ENCODE data around the gene PDE3A.

The PDE3A gene

DNA sequence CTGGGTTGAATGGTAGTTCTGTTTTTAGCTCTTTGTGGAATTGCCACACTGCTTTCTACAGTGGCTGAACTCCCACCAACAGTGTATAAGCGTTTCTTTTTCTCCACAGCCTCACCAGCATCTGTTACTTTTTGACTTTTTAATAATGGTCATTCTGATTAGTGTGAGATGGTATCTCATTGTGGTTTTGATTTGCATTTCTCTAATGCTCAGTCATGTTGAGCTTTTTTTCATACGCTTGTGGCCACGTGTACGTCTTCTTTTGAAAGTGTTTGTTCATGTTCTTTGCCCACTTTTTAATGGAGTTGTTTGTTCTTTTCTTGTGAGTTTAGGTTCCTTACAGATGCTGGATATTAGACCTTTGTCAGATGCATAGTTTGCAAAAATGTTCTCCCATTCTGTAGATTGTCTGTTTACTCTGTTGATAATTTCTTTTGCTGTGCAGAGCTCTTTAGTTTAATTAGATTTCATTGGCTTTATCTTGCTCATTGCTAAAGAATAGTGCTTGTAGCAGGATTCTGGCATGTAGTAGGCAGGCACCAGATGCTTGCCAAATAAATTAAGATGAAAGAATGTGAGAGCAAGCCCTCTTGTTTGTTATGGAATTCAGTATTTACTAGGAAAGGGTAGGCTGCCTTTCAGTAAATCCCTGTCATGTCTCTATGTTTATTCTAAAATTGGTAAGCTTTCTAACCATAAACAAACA, 86.8 kb downstream of the PDE3A start:
- TF ChIP-seq, protein P1, sequence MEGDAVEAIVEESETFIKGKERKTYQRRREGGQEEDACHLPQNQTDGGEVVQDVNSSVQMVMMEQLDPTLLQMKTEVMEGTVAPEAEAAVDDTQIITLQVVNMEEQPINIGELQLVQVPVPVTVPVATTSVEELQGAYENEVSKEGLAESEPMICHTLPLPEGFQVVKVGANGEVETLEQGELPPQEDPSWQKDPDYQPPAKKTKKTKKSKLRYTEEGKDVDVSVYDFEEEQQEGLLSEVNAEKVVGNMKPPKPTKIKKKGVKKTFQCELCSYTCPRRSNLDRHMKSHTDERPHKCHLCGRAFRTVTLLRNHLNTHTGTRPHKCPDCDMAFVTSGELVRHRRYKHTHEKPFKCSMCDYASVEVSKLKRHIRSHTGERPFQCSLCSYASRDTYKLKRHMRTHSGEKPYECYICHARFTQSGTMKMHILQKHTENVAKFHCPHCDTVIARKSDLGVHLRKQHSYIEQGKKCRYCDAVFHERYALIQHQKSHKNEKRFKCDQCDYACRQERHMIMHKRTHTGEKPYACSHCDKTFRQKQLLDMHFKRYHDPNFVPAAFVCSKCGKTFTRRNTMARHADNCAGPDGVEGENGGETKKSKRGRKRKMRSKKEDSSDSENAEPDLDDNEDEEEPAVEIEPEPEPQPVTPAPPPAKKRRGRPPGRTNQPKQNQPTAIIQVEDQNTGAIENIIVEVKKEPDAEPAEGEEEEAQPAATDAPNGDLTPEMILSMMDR (IDR thresholded peaks at IDR 0.05; ENCODE audit: low read depth, low read length, missing control alignments), result no peak
- no peak for DNase-seq (ENCODE audit: low read depth)
- H3K4me3 ChIP-seq (ENCODE audit: low read depth, low read length), result no peak overlapping the region
- in situ Hi-C loops (cut with HindIII; ENCODE audit: low sequenced_read_pairs), result no loop called here

DNA sequence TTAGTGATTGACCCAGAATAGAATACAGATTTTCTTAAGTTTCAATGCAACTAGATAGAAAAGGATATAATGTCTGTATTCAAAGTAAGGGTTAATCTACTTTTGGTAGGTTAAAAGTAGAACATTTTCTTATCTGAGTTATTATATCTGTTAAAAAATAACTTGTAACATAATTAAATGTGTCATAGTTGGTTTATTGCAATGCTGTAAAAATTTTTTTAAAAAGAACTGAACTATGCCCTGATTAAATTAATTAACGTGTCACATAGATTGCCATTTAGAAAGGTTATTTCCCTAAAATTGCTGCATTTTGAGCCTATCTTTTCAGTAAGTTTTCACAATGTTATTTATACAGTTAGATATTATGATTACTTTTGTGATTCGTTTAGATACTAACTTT, 89.2 kb downstream of the PDE3A start:
- TF ChIP-seq, protein P1 (IDR thresholded peaks at IDR 0.05; ENCODE audit: low read depth, low read length, missing control alignments), result no peak
- no peak overlapping the region for H3K4me3 ChIP-seq (ENCODE audit: low read depth, low read length)

DNA sequence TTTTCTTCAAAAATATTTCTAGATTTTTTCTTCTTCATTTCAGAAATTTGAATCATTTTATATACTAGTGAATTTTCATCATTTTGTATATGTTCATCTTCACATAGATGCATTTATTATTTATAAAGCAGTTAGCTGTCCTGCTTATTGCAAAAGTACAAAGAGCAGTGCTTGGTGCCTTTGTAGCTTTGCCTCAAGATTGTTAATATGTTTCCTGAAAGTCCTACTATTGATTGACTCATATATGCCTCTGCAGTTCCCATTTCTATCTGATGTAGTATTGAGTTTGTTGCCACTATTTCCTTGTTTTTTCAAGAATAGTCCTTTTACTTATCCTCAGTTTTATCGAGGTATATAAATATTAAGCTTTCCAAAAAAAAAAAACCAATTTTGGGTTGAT, 89.7 kb downstream of the PDE3A start:
- no peak overlapping the region for H3K4me3 ChIP-seq (ENCODE audit: low read depth, low read length)
- DNase-seq (ENCODE audit: low read depth), result no peak
- in situ Hi-C loops (cut with HindIII; ENCODE audit: low sequenced_read_pairs), result no loop called here
- TF ChIP-seq, protein P1 (IDR thresholded peaks at IDR 0.05; ENCODE audit: low read depth, low read length, missing control alignments), result no peak

More for the DNA sequence above, 89.2 kb downstream of the PDE3A start:
- in situ Hi-C loops (cut with HindIII; ENCODE audit: low sequenced_read_pairs), result no loop called here
- DNase-seq (ENCODE audit: low read depth), result no peak

DNA sequence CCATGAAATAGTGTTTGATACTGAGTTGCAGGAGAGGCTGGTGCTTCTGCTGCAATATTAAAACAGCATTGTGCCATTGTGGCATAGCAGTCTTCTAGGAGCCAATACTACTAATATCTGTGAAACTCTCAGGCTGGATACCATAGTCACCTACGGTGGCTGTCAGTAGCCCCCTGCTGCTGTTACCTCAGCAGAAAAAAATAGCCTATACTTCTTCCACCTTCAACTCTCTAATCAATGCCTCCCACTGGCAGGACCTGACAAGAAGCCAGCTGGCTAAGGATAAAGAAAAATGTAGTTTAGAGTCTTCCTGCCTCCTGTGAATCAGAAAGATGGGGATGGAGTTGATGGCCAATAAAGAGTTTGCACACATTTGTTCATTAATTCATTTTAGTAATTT, 91.6 kb downstream of the PDE3A start:
- H3K4me3 ChIP-seq (ENCODE audit: low read depth, low read length), result no peak overlapping the region
- in situ Hi-C loops (cut with HindIII; ENCODE audit: low sequenced_read_pairs), result no loop called here
- no peak for DNase-seq (ENCODE audit: low read depth)
- TF ChIP-seq, protein P1 (IDR thresholded peaks at IDR 0.05; ENCODE audit: low read depth, low read length, missing control alignments), result no peak

DNA sequence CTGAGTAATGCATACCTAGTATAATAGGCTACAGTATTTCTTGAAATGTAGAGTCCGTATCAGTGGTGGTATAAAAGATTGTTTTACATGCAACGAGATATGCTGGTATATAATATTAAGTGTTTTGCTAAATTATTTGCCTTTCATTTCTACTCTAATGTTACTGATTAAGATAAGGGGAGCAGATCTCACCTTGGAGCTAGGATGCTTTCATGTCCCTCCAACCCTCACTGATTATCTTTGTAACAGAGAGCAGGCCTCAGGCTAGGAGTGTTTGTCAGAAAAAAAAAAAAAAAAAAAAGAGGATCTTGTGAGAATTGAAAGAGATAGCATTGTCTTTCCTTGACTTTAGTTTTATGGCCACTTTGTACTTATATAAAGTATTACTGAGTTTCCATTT, 92.6 kb downstream of the PDE3A start:
- in situ Hi-C loops (cut with HindIII; ENCODE audit: low sequenced_read_pairs), result no loop called here
- no peak for DNase-seq (ENCODE audit: low read depth)
- H3K4me3 ChIP-seq (ENCODE audit: low read depth, low read length), result no peak overlapping the region
- TF ChIP-seq, protein P1 (IDR thresholded peaks at IDR 0.05; ENCODE audit: low read depth, low read length, missing control alignments), result no peak

DNA sequence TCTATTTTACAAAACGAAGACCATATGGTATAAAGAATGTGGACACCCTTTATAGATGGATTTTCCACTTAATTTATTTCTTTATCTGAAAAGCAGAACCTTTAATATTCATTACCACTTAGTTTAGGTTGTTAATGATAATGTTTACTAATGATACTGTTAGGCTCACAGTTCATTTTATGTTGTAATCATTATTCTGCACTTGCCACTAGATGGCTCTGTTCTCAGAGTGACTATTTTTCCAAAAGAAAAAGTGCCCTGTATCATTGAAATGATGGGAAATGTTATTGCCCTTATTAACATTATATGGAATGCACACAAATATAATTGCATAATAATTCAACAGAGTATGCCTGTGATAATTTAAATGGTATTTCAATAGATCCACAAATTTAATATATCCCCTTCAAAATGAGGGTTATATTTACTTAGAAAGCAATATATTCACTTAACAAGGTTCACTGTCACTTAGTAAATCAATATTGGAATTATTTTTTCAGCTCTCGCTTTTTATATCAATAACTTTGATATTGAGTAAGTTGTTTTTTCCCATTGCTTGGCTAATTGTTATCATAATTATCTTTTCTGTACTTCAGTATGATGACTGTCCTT, 95.7 kb downstream of the PDE3A start:
- in situ Hi-C loops (cut with HindIII; ENCODE audit: low sequenced_read_pairs), result no loop called here
- TF ChIP-seq, protein P1 (IDR thresholded peaks at IDR 0.05; ENCODE audit: low read depth, low read length, missing control alignments), result peak; percentile 37
- no peak for DNase-seq (ENCODE audit: low read depth)
- no peak overlapping the region for H3K4me3 ChIP-seq (ENCODE audit: low read depth, low read length)

All from astrocyte of the cerebellum (primary cell).